GM12801 (cell line): Measurements from ENCODE around the gene BLOC1S2.

Source experiments
- TF ChIP-seq, protein P1 (sequence below): IDR thresholded peaks from one replicate; pipeline ENCODE4 v1.5.1; 2011; ENCODE audit warnings: control low read depth; ENCODE audit not compliant: insufficient read length; ENCODE audit errors: extremely low read depth

BLOC1S2 gene

DNA sequence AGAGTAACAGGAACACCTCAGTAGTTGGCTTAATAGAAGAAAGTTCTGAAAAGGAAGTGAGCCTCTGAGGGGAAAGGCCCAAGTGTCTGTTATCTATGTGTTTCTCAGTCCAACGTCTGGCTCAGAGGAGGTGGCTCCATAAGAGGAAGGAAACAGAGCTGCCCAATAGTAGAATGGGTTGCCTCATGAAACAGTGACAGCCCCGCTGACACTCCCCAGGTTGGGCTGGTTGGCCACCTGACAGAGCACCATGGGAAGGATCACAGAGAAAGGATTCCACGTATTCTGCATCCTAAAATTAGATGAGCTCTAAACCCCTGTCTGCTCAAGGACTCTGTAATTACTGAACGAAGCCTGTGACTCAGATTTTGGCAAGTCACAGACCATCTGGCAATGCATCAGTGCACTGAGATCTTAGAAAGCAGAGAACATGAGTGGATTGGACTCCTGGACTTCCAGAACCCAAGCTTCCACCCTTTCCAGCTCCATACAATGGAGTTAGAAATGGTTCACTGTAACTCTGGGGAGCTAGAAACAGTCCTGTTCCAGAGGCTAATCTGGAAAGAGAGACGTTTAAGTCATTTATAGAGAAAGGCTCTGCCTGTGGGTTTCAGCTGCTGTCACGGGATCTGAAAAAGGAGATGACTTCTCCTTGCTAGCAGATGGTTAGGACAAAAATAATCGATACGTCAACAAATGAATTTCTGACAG lies 40.7 kb upstream of the BLOC1S2 start:
- TF ChIP-seq, protein P1, sequence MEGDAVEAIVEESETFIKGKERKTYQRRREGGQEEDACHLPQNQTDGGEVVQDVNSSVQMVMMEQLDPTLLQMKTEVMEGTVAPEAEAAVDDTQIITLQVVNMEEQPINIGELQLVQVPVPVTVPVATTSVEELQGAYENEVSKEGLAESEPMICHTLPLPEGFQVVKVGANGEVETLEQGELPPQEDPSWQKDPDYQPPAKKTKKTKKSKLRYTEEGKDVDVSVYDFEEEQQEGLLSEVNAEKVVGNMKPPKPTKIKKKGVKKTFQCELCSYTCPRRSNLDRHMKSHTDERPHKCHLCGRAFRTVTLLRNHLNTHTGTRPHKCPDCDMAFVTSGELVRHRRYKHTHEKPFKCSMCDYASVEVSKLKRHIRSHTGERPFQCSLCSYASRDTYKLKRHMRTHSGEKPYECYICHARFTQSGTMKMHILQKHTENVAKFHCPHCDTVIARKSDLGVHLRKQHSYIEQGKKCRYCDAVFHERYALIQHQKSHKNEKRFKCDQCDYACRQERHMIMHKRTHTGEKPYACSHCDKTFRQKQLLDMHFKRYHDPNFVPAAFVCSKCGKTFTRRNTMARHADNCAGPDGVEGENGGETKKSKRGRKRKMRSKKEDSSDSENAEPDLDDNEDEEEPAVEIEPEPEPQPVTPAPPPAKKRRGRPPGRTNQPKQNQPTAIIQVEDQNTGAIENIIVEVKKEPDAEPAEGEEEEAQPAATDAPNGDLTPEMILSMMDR = no peak

DNA sequence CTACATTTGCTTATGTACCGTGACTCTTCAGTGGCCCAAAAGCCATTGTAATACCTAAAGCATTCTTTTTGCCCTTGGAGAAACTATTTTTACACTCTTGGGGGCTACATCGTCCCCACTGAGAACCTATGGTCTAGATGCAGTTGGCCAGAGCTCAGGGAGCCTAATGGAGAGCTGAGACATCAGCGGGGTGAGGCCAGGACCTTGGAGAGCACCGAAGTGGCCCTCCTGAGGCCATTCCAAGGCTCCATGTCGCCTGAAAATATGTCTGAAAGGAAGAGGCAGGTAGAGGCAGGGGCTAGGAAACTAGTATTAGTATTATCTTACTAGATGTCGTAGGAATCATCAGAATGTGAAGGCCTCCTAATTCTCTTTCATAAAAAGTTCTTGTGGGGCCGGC lies 38.7 kb upstream of the BLOC1S2 start:
- TF ChIP-seq, protein P1 = no peak

DNA sequence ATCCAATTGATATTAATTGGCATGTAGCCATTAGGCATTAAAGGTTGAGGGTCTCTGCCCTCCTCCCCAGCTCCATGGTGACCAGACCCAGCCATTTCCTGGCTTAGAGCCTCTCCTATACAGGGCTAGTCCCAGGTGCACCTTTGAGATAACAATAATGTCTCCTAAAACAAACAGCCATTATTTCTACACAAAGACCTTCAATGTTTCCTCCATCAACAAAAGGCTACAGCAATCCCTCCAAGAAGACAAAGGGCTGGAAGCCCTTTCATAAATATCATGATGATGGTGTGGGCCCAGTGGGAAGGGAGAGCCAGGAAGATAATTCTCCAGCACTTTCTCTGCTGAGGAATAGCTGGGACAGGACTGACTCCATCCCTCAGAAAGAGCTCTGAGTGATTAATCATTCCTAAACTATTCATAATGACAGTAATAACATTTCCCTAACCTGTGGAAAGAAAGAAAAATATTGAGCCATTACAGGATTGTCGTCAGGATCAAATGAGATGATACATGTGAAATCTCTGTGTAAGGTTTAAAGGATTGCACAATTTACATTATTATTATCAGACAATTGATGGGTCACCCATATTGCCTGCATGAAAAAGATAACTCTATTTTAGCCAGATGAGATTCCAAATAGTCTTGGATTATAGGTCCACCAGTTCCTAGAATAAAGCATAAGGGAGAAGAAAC lies 33.4 kb upstream of the BLOC1S2 start:
- TF ChIP-seq, protein P1 = no peak

DNA sequence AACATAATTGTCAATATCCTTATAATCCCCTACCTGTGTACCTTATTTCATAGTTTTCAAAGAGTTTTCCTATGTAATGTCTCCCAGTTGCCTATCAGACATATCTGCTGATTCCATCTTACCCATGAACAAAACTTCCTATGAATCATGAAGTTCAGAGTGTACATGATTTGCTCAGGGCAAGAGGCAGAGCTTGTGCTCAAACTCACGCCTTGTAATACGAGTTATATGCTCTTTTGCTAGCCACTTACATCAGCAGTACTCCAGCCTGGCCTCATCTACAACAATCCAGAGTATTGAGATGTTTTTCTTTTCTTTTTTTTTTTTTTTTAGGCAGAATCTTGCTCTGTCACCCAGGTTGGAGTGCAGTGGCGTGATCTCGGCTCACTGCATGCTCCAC lies 31.7 kb upstream of the BLOC1S2 start:
- TF ChIP-seq, protein P1 = no peak

DNA sequence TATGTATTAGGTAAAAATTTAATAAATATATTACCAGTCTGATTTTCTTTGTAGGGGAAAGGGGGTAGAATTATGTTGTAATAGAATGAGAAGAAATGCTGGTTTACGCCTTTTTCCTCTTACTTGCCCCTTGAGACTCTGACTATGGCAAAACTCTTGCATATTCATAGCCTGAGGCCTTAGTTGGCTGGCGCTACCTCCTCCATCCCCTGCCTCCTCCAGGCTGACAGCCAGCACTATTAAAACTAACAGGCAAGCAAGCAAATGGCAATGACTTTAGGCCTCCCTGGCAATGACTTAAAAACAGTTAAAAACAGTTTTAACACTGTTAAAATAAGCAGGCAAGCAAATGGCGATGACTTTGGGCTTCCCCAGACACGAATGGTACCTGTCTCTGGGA lies 29.1 kb upstream of the BLOC1S2 start:
- TF ChIP-seq, protein P1 = no peak

DNA sequence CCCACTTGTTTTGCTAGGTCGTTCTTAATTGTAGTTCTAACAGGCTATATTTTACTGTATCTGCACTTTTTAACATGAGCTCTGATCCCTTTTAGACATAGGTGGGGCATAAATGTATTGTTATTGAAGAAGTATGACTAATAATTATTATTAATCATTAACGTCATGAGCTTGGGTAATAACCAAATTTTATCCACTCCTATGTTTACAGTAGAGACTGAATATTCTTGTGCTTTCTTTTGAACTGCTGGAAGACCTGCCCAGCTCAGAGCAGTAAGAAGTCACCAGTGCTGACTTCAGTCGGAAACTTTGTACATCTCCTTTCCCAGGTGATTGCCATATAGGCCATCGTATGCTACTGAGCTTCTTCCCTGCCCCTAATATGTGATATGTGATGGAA lies 24.8 kb upstream of the BLOC1S2 start:
- TF ChIP-seq, protein P1 = no peak

DNA sequence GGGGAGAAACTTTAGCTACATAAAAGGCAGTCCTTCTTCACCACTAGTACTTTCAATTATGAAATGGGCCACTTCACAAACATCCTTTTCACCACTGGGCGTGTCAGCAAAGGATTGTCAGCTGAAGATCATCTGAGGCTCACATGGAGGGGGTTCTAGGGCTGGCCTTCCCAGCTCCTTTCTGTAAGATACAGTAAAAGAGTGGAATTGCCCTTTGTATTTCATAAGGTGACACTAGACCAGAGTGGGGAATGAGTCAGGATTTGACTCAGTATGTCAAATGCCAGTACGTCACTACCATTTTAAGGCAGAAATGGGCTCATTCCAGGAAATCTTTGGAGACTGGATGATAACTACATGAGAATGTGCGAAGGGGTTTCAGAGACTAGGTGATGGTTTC lies 21.2 kb upstream of the BLOC1S2 start:
- TF ChIP-seq, protein P1 = no peak
